Activated CD8-positive, alpha-beta memory T cell treated with anti-CD3 and anti-CD28 coated beads, Interleukin-2, amount 10 ng/mL, durations not matched to agents 7 days and 5 days (primary cell): ENCODE results near the gene MIDN. TPM values are rescaled to one million over a fixed set of nuclear protein-coding genes. Genes with fewer than 3 reads are reported as not detected.

Experiments
- ATAC-seq: fragments of 150-1000 bp; cut with Tn5 transposase; one replicate; pipeline ENCODE4 v1.10.0; 2021; ENCODE audit warnings: moderate library complexity
- CTCF ChIA-PET: fragments of 350-600 bp; sonication (Branson Sonifier 250); formaldehyde crosslinking; loops from one replicate; lab custom pipeline; 2021; ENCODE audit warnings: antibody characterized with exemption; lab: Charles Lee
- DNase-seq: peaks from one replicate; pipeline ENCODE4 v3.0.0-alpha.2; 2020
- H3K27ac Mint-ChIP-seq: one replicate; pipeline ENCODE4 v1.8.0; 2021; ENCODE audit warnings: mild to moderate bottlenecking, mixed read lengths
- H3K27me3 Mint-ChIP-seq: one replicate; pipeline ENCODE4 v1.8.0; 2021; ENCODE audit warnings: mixed read lengths
- H3K36me3 Mint-ChIP-seq: one replicate; pipeline ENCODE4 v1.8.0; 2021; ENCODE audit warnings: mild to moderate bottlenecking, mixed read lengths
- H3K4me1 Mint-ChIP-seq: one replicate; pipeline ENCODE4 v1.8.0; 2021; ENCODE audit warnings: mixed read lengths
- H3K4me3 Mint-ChIP-seq: one replicate; pipeline ENCODE4 v1.8.0; 2021; ENCODE audit warnings: mild to moderate bottlenecking, moderate library complexity, mixed read lengths
- H3K9me3 Mint-ChIP-seq: one replicate; pipeline ENCODE4 v1.8.0; 2022; ENCODE audit warnings: low read depth, mixed read lengths
- total RNA-seq, 2 experiments: library from RNA; stranded (reverse); gene quantifications; one replicate each; pipeline ENCODE4 v1.2.3, GENCODE V29; 2021

MIDN gene
- total RNA-seq, 2 experiments from 2014 or later: 73.3 to 88.6 TPM

- H3K27me3 Mint-ChIP-seq: no peaks in the 10 kb centered on the region
- no peak for ATAC-seq
- CTCF ChIA-PET: interaction anchor here (1.2 to 2.6 kb wide), 3 partner anchors 17 to 111 kb away, joined by 7 to 8 read pairs (median 8); partner anchors contain the start of gene ATP5F1D
- no peak overlapping the region for H3K4me3 Mint-ChIP-seq
- peaks cover 2% of the 10 kb centered on the region for H3K36me3 Mint-ChIP-seq
- no peaks in the 10 kb centered on the region for H3K9me3 Mint-ChIP-seq
- no peaks in the 10 kb centered on the region for H3K4me1 Mint-ChIP-seq
- no peak for DNase-seq
- H3K27ac Mint-ChIP-seq: no peak overlapping the region
Measured at GRCh38 chr19:1224047-1224825, 24.1 kb upstream of the MIDN start.

GRCh38 chr19:1224847-1225246, 23.5 kb upstream of the MIDN start:
- Mint-ChIP-seq H3K4me3 (no peak overlapping the region), H3K27ac (no peak overlapping the region), H3K9me3 (no peaks in the 10 kb centered on the region), H3K36me3 (peaks cover 2% of the 10 kb centered on the region), H3K4me1 (no peaks in the 10 kb centered on the region), H3K27me3 (no peaks in the 10 kb centered on the region)
- DNase-seq (no peak), ATAC-seq (no peak)
- CTCF ChIA-PET: no interaction called here

GRCh38 chr19:1225440-1226226, 22.8 kb upstream of the MIDN start:
- DNase-seq (no peak), ATAC-seq (no peak)
- H3K4me1 Mint-ChIP-seq: no peaks in the 10 kb centered on the region
- no peak overlapping the region for H3K27ac Mint-ChIP-seq
- CTCF ChIA-PET: interaction anchor here (1.1 to 1.2 kb wide), 2 partner anchors 41 to 112 kb away, joined by 3 read pairs; no protein-coding TSS in a partner anchor
- H3K4me3 Mint-ChIP-seq: no peak overlapping the region
- peaks cover 2% of the 10 kb centered on the region for H3K36me3 Mint-ChIP-seq
- H3K9me3 Mint-ChIP-seq: no peaks in the 10 kb centered on the region
- H3K27me3 Mint-ChIP-seq: no peaks in the 10 kb centered on the region

DNA sequence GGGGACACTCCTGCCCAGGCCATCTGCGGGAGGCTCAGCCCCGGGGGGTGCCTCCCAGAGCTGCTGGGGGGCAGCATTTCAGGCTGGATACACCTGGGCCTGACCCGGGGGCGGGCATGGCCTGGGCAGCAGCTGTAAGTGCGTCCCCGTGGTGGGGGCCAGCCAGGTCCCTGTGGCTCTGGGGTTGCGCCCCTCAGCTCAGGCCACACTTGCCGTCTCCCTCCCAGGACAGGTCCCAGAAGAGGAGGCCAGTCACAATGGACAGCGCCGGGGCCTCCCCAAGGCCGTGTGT, 22.2 kb upstream of the MIDN start:
- peaks cover 2% of the 10 kb centered on the region for H3K36me3 Mint-ChIP-seq
- ATAC-seq (no peak), DNase-seq (no peak)
- CTCF ChIA-PET: interaction anchor here (1.1 to 1.2 kb wide), 2 partner anchors 40 to 113 kb away, joined by 3 read pairs; no protein-coding TSS in a partner anchor
- no peaks in the 10 kb centered on the region for H3K9me3 Mint-ChIP-seq
- no peaks in the 10 kb centered on the region for H3K27me3 Mint-ChIP-seq
- H3K27ac Mint-ChIP-seq: no peak overlapping the region
- H3K4me3 Mint-ChIP-seq: no peak overlapping the region
- no peaks in the 10 kb centered on the region for H3K4me1 Mint-ChIP-seq

GRCh38 chr19:1226522-1227303, 21.7 kb upstream of the MIDN start:
- Mint-ChIP-seq H3K36me3 (peaks cover 2% of the 10 kb centered on the region), H3K4me1 (no peaks in the 10 kb centered on the region), H3K27me3 (no peaks in the 10 kb centered on the region), H3K4me3 (no peak overlapping the region), H3K27ac (no peak overlapping the region), H3K9me3 (no peaks in the 10 kb centered on the region)
- DNase-seq (no peak), ATAC-seq (no peak)
- CTCF ChIA-PET: interaction anchor here (1.1 kb wide), 1 partner anchor 113 kb away, joined by 3 read pairs; no protein-coding TSS in a partner anchor

- no peak for ATAC-seq
- peaks cover 2% of the 10 kb centered on the region for H3K36me3 Mint-ChIP-seq
- no peaks in the 10 kb centered on the region for H3K9me3 Mint-ChIP-seq
- H3K27ac Mint-ChIP-seq: no peak overlapping the region
- CTCF ChIA-PET: no interaction called here
- no peak overlapping the region for H3K4me3 Mint-ChIP-seq
- no peaks in the 10 kb centered on the region for H3K4me1 Mint-ChIP-seq
- no peaks in the 10 kb centered on the region for H3K27me3 Mint-ChIP-seq
- DNase-seq: no peak
Measured at GRCh38 chr19:1227304-1228054, 20.9 kb upstream of the MIDN start.

- CTCF ChIA-PET: no interaction called here
- Mint-ChIP-seq H3K27me3 (no peaks in the 10 kb centered on the region), H3K4me1 (no peaks in the 10 kb centered on the region), H3K9me3 (no peaks in the 10 kb centered on the region), H3K27ac (no peak overlapping the region), H3K36me3 (peaks cover 2% of the 10 kb centered on the region), H3K4me3 (no peak overlapping the region)
- DNase-seq: no peak
- ATAC-seq: no peak
Measured at GRCh38 chr19:1228161-1228957, 20.0 kb upstream of the MIDN start.

- Mint-ChIP-seq H3K4me1 (no peaks in the 10 kb centered on the region), H3K27ac (no peak overlapping the region), H3K9me3 (no peaks in the 10 kb centered on the region), H3K4me3 (no peak overlapping the region), H3K36me3 (peaks cover 2% of the 10 kb centered on the region), H3K27me3 (no peaks in the 10 kb centered on the region)
- ATAC-seq (no peak), DNase-seq (no peak)
- CTCF ChIA-PET: no interaction called here
Measured at GRCh38 chr19:1229056-1229923, 19.1 kb upstream of the MIDN start.

- Mint-ChIP-seq H3K4me3 (no peak overlapping the region), H3K36me3 (peaks cover 2% of the 10 kb centered on the region)
- CTCF ChIA-PET: interaction anchor here (0.8 kb wide), 1 partner anchor 117 kb away, joined by 3 read pairs; no protein-coding TSS in a partner anchor
Measured at GRCh38 chr19:1229924-1230782, 18.2 kb upstream of the MIDN start.

GRCh38 chr19:1230783-1231489, 17.4 kb upstream of the MIDN start:
- no peak overlapping the region for H3K4me3 Mint-ChIP-seq
- H3K27me3 Mint-ChIP-seq: peaks cover 2% of the 10 kb centered on the region
- no peak overlapping the region for H3K27ac Mint-ChIP-seq
- no peaks in the 10 kb centered on the region for H3K9me3 Mint-ChIP-seq
- CTCF ChIA-PET: no interaction called here
- DNase-seq (no peak), ATAC-seq (no peak)
- H3K36me3 Mint-ChIP-seq: peaks cover 2% of the 10 kb centered on the region
- H3K4me1 Mint-ChIP-seq: no peaks in the 10 kb centered on the region

More at GRCh38 chr19:1229924-1230782, 18.2 kb upstream of the MIDN start:
- Mint-ChIP-seq H3K27ac (no peak overlapping the region), H3K9me3 (no peaks in the 10 kb centered on the region), H3K27me3 (no peaks in the 10 kb centered on the region), H3K4me1 (no peaks in the 10 kb centered on the region)
- no peak for DNase-seq
- no peak for ATAC-seq
